Dermis microvascular lymphatic vessel endothelial cell (primary cell): ENCODE results near the gene LPP. TPM values are rescaled to one million over a fixed set of nuclear protein-coding genes. Genes with fewer than 3 reads are reported as not detected.

Experiments
- DNase-seq, 2 donors: peaks; one replicate each; pipeline versions ENCODE4 v3.0.0 to v3.0.0-alpha.2; 2010; ENCODE audit warnings: low read depth in 2 of 2
- total RNA-seq: library from RNA; depleted of rRNA; stranded (reverse); fragments of >200 nt; gene quantifications from 2 replicates; pipeline ENCODE4 v1.2.1, GENCODE V29; 2014

Gene LPP
- total RNA-seq, 1 donor from 2014 or later: 23.1 TPM

- no peak for DNase-seq
These were observed 199.5 kb downstream of the LPP start for GRCh38 chr3:188353426-188353825.

GRCh38 chr3:188358787-188359493, 205.0 kb downstream of the LPP start:
- no peak for DNase-seq

DNA sequence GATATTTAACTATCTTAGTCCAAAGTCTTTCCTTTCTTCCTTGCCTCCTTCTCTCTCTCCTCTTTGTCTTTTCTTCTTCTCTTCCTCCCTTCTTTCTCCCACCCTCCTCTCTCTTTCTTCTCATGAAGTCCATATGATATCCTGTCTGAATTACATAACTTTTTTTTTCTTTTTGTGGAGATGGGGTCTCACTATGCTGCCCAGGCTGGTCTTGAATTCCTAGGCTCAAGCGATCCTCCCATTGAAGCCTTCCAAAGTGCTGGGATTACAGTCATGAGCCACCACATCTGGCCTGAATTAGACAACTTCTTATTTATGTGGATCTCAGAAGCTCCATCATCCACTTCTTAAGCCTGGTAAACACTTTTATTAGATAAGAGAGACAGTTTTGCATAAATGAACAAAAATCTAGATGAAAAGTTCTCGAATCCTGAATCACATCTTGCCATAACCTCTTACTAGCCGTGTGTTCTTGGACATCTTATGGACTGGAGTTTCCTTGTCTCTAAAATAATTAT, 206.5 kb downstream of the LPP start:
- no peak for DNase-seq

DNA sequence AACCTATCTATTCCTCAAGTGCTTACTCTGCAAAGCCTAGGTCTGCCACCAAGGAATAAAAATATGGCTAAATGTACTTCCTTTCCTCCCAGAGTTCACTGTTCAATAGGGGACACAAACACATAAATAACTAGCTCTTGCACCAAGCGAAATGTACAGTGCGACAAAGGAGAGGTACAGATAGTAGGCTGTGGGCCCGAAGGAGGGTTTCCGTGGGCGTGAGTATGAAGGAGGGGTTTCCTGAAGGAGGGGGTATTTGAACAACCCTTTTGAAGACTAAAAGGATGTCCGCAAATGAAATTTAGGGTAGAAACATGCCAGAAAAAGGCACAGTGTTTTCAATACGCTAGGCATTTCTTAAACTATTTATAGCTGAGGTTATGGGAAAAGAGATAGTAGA, 207.9 kb downstream of the LPP start:
- no peak for DNase-seq

DNA sequence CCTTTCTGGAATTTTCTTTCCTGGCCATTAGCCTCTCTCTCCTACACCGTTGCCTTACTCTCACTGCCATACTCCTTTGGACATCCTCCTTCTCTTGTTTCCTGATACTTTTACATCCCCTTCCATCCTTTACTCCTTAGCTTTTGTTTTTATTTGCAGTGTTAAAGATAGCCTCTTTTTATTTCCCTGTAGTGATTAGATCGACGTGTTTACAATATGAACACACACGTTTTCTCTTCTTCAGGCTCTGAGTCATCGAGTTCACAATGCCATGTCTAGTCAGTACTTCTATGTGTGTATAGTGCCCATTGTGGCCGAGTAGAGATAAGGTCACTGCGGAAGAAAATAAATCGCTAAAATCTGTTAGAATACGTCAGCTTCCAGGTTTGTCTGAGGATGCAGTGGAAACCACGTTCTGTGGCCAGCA, 208.5 kb downstream of the LPP start:
- peak; percentile 82 to 97 for DNase-seq

- peak in 1 of 2 donors; percentile 18 for DNase-seq
These were observed 211.2 kb downstream of the LPP start for GRCh38 chr3:188365184-188365583.

DNA sequence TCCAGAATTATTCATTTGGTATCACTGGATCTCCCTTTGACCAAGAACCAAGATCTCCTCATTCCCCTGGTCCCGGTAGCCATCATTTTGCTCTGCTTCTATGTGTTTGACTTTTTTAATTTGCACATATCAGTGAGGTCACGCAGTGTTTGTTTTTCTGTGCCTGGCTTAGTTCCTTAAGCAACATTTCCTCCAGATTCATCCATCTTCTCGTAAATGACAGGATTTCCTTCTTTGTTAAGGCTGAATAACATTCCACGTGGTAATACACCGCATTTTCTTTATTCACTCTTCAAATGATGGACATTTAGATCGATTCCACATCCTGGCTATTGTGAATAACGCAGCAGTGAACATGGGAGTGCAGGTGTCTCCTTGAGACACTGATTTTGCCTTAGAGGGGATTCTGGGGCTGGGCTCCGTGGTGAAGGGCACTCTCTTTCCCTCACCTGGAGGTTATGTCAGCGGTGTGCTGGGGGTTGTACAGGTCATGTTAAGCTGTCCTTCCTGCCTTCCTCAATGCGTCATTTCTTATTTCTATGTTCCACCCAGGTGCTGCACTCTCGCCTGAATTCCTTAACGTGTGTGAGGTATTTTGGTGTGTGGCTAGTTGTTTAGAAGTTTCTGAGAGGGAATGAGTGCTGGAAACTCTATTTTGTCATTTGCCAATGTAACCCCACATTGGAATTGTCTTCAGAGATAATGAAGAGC, 212.2 kb downstream of the LPP start:
- peak in 1 of 2 donors; percentile 88 for DNase-seq

DNA sequence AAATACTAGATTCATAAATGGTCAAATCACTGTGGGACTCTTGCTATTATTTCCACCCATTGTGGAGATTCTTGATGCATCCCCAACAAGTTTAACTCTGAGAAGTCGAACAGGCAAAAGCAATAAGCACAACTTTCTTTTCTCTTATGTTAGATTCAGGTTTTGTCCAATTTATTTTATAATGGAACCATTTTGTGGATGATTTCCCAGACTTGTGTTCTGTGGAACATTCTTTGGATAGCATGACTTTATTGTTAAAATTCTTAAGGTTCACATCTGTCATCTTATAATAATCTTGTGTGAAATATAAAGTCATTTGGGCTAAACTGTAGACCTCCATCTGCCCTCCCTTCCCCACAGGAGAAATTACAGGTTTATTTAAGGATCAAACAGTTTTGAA, 213.7 kb downstream of the LPP start:
- no peak for DNase-seq

GRCh38 chr3:188369526-188369925, 215.6 kb downstream of the LPP start:
- DNase-seq: peak in 1 of 2 donors; percentile 45

GRCh38 chr3:188370081-188370830, 216.3 kb downstream of the LPP start:
- DNase-seq: no peak

- DNase-seq: no peak
These were observed 224.8 kb downstream of the LPP start for GRCh38 chr3:188378786-188379185.

GRCh38 chr3:188380252-188380651, 226.3 kb downstream of the LPP start:
- DNase-seq: no peak

DNA sequence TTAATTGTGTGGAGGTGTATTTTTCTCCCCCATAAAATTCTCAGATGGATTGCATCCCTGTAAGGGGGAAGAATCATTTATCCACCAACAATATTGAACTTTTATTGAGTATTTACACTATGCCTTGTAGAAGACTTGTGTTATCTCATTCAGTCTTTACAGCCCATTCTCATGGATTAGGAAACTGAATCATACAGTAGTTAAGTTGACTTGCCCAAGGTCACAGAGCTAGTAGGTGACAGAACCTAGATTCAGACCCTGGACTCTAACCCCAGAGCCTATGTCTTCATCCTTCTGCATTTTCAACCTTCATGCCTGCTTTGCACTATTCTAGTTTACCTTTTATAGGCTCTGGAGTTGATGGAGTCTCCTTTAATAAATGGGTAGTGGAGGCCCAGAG, 226.8 kb downstream of the LPP start:
- DNase-seq: no peak

GRCh38 chr3:188383748-188384147, 229.8 kb downstream of the LPP start:
- no peak for DNase-seq

DNA sequence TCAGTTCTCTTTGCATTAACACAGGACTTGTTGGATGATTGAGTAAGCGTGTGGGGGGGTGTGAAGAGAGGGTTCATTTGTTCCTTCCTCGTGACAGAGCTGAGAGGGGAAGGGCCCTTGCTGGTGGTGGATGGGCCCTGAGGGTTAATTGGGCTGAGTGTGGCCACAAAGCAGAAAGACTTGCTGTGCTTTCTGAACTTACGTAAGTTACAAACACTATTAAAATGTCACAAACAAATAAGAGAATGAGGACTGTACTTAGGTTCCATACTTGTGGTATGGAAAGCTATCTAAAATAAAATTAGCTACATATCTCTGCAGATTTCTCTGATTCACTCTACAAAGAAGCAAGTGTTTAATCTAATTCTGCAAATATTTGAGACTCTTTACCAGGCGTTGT, 231.3 kb downstream of the LPP start:
- DNase-seq: no peak

DNA sequence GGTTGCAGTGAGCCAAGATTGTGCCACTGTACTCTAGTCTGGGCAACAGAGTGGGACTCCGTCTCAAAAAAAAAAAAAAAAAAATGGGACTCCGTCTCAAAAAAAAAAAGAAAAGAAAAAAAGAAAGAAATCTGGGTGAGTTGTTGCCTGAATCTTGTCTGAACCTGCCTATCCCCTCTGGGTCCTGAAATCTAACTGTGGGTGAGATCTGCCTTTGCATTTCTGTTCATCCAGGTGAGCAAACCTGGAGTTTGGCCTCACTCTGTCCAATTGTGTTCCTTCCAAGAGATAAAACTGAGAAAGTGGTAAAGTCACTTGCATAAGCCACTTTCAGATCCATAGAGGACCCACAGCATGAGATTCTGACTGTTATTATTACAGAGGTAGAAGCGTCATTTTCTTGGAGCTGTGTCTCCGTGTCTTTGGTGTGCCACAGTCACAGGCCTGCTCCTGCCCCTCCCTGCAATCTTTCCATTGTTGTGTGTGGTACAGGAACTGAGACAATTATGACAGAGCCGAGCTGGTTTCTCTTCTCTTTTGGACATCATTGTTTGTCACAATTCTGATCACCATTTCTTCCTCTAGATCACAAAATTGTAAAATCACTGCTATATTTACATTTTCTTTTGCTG, 235.9 kb downstream of the LPP start:
- DNase-seq: peak; percentile 75 to 78

DNA sequence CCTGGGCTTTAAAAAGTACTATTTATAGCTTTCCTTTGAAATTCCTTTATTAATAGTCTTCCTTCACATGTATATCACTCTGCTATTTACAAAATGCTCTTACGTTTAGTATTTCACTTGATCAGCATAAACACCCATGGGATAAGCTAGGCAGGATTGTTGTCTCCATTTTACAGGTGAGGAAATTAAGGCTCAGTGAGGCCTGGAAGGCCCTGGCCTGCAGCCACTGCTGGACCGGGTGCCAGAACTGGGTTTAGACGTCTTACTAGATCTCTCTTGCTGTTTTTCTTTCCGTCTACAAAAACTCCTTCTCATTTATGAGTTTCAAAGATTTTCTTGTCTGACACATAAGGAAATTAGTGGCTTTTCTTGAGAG, 236.4 kb downstream of the LPP start:
- DNase-seq: no peak

GRCh38 chr3:188390775-188391443, 237.0 kb downstream of the LPP start:
- no peak for DNase-seq

DNA sequence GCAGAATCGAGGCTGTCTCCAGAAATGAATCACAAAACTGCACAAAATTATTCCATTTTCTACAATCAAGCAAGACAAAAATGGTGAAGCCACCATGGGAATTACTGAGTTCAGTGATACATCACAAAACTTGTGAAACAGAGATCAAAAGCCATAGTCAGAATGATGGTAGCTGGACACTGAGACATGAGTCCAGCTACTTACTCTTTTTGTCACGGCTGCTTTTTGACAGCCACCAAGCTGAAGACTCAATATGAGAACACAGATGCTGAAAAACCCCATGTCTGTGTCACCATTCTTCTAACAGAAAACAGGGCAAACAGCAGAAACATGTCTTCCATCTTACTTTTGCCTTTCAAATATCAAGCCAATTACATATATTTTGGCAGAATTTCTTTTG, 237.6 kb downstream of the LPP start:
- DNase-seq: no peak

GRCh38 chr3:188392076-188392475, 238.1 kb downstream of the LPP start:
- DNase-seq: no peak

- DNase-seq: no peak
These were observed 240.7 kb downstream of the LPP start for GRCh38 chr3:188394623-188395022.
